Duodenal mucosa (tissue), 2 donors: Measurements from ENCODE around the gene UBAC2.

Experiments used
- H3K27ac ChIP-seq: one replicate; pipeline ENCODE4 v1.7.0; 2013; ENCODE audit warnings: low read depth, low read length
- H3K27me3 ChIP-seq, 2 donors: one replicate each; pipeline ENCODE4 v1.7.0; 2013; ENCODE audit warnings: low read length in 2 of 2, control low read depth in 1 of 2; ENCODE audit not compliant: insufficient read depth in 2 of 2, control insufficient read depth in 1 of 2
- H3K36me3 ChIP-seq, 2 donors: one replicate each; pipeline ENCODE4 v1.7.0; 2013; ENCODE audit warnings: low read length in 2 of 2, control low read depth in 1 of 2; ENCODE audit not compliant: insufficient read depth in 2 of 2, control insufficient read depth in 1 of 2
- H3K4me1 ChIP-seq, 2 donors: one replicate each; pipeline ENCODE4 v1.7.0; 2013; ENCODE audit warnings: low read length in 2 of 2, control low read depth in 1 of 2; ENCODE audit not compliant: insufficient read depth in 2 of 2, control insufficient read depth in 1 of 2
- H3K4me3 ChIP-seq, 2 donors: one replicate each; pipeline ENCODE4 v1.7.0; 2013; ENCODE audit warnings: low read length in 2 of 2, low read depth in 1 of 2
- H3K9ac ChIP-seq, 2 donors: one replicate each; pipeline ENCODE4 v1.7.0; 2013; ENCODE audit warnings: low read length in 2 of 2, low read depth in 1 of 2
- H3K9me3 ChIP-seq, 2 donors: one replicate each; pipeline ENCODE4 v1.7.0; 2013; ENCODE audit warnings: low read length in 2 of 2, control low read depth in 1 of 2; ENCODE audit not compliant: control insufficient read depth in 1 of 2

UBAC2 gene

DNA sequence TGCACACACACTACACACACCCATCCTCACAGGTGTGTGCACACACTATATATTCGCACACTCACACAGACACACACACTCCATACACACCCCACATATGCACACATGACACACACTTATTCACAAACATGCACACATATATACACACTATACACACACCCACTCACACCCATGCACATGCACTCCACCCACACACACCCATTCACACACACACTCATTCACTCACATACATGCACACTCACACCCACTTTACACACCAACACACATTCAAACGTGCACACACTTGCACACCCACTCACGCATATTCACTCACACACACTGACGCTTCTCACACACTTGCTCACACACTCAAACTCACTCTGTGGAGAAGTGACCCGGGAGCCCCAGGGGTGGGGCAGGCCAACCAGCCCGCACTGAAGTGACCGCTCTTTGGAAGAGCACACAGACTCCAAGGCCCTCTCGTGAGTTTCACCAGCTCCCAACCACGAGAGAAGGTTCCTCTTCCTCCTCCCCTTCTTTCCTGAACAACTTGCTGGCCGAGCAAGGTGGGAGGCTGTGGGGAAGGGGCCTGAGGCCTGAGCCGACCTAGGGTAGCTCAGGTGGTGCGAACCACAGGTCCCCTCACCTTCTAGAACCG is 214.5 kb downstream of the UBAC2 start:
- Histone ChIP-seq H3K27me3 (peaks cover 0 to 3% of the 10 kb centered on the region in 2 donors), H3K4me3 (no peak overlapping the region), H3K36me3 (no peaks in the 10 kb centered on the region), H3K4me1 (peaks cover 6 to 7% of the 10 kb centered on the region in 2 donors), H3K27ac (no peak overlapping the region), H3K9me3 (no peaks in the 10 kb centered on the region), H3K9ac (no peak overlapping the region)

DNA sequence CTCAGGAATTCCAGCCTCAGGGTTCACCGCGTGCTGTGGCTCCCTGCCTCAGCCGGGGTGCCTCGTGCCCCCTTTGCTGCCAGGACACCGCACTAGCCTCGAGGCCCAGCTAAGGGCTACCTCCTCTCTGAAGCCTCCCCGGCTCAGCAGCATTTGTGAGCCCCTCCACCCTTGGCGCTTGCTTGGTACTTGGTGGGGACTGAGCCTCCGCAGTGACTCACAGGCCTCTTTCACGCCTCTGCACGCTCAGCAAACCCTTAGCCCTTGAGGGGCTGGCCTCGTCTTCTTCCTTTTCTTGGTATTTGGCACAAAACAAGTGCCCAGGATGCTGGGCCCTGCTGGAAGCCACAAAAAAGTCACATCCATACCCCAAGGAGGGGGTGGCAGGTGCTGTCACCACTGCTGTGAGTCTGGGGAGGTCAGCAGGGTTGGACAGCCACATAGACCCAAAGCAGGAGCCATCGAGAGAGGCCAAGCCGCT is 215.2 kb downstream of the UBAC2 start:
- no peaks in the 10 kb centered on the region for H3K36me3 ChIP-seq
- no peak overlapping the region for H3K27ac ChIP-seq
- H3K27me3 ChIP-seq: peaks cover 0 to 3% of the 10 kb centered on the region in 2 donors
- no peak overlapping the region for H3K4me3 ChIP-seq
- H3K9ac ChIP-seq: no peak overlapping the region
- peaks cover 8 to 13% of the 10 kb centered on the region in 2 donors for H3K4me1 ChIP-seq
- H3K9me3 ChIP-seq: no peaks in the 10 kb centered on the region

DNA sequence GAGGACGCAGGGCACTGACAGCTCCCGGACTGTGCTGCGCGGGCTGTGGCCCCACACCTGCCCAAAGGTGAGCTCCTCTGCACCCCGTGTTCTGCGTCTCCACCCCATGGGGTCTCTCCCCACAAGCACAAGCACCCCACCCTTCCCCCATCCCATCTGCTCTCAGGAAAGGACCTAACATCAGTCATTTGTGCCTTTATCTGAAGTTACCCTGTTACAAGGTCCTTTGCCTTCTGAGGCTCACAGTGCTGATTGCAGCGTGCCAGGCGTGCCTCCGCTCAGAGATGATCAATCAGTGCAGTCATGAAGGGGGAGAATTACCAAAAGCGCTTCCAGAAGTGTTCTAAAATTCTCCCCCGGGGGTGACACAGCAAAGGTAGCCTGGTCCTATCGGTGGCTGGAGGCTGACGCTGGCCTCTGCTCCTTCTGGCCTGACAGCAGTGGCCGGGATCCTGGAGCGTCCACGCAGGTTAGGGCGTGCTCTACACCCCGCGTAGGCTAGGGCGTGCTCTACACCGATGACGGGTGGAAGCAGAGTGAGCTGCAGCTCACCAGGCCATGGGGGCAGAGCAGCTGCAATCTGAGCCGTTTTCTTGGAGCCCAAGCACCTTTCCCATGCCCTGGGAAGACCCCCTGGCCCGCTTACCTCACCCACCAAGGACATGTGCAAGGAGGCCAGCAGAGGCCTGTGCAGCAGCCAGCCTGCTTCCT is 215.9 kb downstream of the UBAC2 start:
- Histone ChIP-seq H3K36me3 (no peaks in the 10 kb centered on the region), H3K27ac (no peak overlapping the region), H3K9me3 (no peaks in the 10 kb centered on the region), H3K4me1 (peaks cover 8 to 13% of the 10 kb centered on the region in 2 donors), H3K27me3 (peaks cover 0 to 3% of the 10 kb centered on the region in 2 donors), H3K4me3 (no peak overlapping the region), H3K9ac (no peak overlapping the region)

DNA sequence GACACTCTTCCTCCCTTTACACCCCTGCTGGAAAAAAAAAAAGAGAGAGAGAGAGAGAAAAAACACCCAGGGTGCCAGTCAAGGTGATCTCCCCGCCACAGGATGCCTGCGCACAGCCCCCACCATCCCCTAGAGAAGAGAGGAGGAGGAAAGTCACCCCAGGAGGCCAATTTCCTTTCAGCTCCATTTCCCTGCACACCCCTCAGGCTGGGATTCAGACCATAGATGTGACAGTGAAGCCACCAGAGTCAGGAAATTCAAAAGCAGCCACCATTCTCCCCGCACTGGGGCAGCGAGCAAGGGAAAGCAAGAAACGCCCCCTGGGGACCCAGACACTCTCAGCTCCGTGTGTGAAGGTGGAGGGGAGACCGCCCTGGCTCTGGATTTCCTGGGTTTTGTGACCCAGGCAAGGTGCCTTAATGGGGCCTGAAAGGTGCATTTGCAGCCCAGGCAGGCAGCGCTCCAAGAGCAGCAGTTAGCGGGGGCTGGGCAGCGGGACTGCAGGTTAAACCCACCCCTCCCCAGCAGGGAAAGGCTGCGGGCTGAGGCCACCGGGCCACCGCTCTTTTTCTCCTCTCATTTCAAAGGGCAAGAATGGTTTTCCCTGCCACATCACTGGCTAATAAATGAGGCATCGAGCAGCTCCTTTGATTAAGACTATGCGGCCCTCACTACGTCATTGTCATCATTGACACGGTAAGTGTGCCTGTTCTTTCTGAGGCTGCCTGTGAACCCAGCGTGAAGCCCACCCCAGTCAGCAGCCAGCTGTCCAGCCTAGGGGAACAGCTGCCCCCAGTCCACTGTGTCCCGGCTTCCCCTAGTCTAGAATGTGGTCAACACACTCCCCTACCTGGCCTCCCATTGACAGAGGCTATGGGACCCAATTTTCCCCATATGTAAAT is 216.8 kb downstream of the UBAC2 start:
- peaks cover 3 to 4% of the 10 kb centered on the region in 2 donors for H3K27me3 ChIP-seq
- H3K9ac ChIP-seq: no peak overlapping the region
- no peak overlapping the region for H3K4me3 ChIP-seq
- no peak overlapping the region for H3K27ac ChIP-seq
- H3K4me1 ChIP-seq: peaks cover 8 to 13% of the 10 kb centered on the region in 2 donors
- H3K36me3 ChIP-seq: no peaks in the 10 kb centered on the region
- no peaks in the 10 kb centered on the region for H3K9me3 ChIP-seq

DNA sequence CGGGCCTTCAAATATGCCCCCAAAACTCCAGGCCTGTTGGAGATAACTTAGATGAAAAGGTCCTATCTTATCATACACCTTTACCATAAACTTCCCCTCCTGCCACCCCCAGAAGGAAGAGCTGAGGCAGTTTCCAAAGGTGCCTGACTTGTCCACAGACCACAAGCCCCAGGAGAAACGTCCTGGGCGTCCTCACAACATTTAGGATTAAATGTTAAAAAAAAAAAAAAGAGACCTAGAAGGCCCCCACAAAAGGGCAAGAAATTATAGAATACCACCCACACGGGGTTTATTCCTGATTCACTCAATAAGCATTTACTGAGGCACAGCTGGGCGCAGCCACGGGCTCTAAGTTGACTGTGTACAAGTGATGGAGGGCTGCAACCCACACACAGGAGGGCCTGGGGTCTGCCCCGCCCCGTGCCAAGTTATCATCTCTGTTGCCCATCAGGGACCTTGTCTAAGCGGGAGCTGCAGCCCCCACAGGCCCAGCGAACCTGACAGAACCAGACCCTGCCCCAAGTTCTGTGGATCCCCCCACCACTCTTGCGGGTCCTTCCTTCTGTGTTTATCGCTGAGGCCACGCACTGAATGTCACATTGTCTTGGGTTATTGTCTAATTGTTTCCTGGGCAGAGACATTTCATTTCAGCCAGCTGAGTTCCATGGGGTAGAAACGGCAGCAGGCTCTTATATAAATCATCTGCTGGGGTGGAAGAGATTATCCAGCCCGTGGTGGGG is 217.6 kb downstream of the UBAC2 start:
- H3K4me3 ChIP-seq: no peak overlapping the region

GRCh38 chr13:99418843-99419140 is 218.1 kb downstream of the UBAC2 start:
- no peaks in the 10 kb centered on the region for H3K9me3 ChIP-seq
- peaks cover 8 to 11% of the 10 kb centered on the region in 2 donors for H3K4me1 ChIP-seq
- H3K9ac ChIP-seq: no peak overlapping the region
- peaks cover 3 to 4% of the 10 kb centered on the region in 2 donors for H3K27me3 ChIP-seq
- no peaks in the 10 kb centered on the region for H3K36me3 ChIP-seq
- H3K4me3 ChIP-seq: no peak overlapping the region
- no peak overlapping the region for H3K27ac ChIP-seq

More for the DNA sequence above, 217.6 kb downstream of the UBAC2 start:
- no peaks in the 10 kb centered on the region for H3K9me3 ChIP-seq
- H3K9ac ChIP-seq: no peak overlapping the region
- no peaks in the 10 kb centered on the region for H3K36me3 ChIP-seq
- peaks cover 8 to 13% of the 10 kb centered on the region in 2 donors for H3K4me1 ChIP-seq
- H3K27ac ChIP-seq: no peak overlapping the region
- peaks cover 3 to 4% of the 10 kb centered on the region in 2 donors for H3K27me3 ChIP-seq

DNA sequence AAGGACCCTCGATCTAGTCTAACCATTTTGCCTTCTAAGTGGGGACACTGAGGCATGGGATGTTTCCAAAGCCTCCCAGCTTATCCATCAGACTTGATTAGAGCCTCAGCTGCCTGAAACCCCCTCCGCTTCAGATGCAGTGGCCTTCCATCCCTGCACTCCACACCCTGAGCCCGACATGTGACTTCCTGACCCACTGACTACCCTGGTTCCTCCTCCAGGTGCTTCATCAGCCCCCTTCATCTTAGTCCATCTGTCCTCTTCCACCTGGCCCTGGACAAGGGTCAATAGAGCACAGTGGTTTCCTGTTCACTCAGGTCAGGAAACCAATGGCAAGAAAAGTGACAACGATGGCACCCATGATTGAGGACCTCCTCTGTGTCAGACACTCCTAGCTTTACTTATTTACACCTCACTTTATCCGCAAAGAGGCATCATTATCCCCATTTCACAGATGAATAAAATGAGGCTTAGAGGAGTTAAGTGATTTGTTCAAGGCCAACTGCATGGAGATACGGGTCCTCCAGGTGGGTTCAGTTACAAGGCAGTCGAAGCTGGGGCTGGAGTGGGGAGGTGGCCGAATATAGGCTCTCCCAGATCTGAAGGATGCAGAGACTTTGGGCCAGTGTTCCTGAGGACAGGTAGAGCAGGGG is 219.1 kb downstream of the UBAC2 start:
- peaks cover 6 to 8% of the 10 kb centered on the region in 2 donors for H3K4me1 ChIP-seq
- peaks cover 3 to 4% of the 10 kb centered on the region in 2 donors for H3K27me3 ChIP-seq
- H3K36me3 ChIP-seq: no peaks in the 10 kb centered on the region
- no peak overlapping the region for H3K27ac ChIP-seq
- no peaks in the 10 kb centered on the region for H3K9me3 ChIP-seq
- peak overlapping the region; percentile 33 to 35 for H3K4me3 ChIP-seq
- H3K9ac ChIP-seq: no peak overlapping the region

GRCh38 chr13:99421271-99421670 is 220.6 kb downstream of the UBAC2 start:
- peaks cover 3 to 4% of the 10 kb centered on the region in 2 donors for H3K27me3 ChIP-seq
- H3K9me3 ChIP-seq: no peaks in the 10 kb centered on the region
- no peak overlapping the region for H3K9ac ChIP-seq
- H3K36me3 ChIP-seq: no peaks in the 10 kb centered on the region
- H3K4me1 ChIP-seq: peaks cover 11 to 18% of the 10 kb centered on the region in 2 donors
- H3K27ac ChIP-seq: no peak overlapping the region
- no peak overlapping the region for H3K4me3 ChIP-seq

DNA sequence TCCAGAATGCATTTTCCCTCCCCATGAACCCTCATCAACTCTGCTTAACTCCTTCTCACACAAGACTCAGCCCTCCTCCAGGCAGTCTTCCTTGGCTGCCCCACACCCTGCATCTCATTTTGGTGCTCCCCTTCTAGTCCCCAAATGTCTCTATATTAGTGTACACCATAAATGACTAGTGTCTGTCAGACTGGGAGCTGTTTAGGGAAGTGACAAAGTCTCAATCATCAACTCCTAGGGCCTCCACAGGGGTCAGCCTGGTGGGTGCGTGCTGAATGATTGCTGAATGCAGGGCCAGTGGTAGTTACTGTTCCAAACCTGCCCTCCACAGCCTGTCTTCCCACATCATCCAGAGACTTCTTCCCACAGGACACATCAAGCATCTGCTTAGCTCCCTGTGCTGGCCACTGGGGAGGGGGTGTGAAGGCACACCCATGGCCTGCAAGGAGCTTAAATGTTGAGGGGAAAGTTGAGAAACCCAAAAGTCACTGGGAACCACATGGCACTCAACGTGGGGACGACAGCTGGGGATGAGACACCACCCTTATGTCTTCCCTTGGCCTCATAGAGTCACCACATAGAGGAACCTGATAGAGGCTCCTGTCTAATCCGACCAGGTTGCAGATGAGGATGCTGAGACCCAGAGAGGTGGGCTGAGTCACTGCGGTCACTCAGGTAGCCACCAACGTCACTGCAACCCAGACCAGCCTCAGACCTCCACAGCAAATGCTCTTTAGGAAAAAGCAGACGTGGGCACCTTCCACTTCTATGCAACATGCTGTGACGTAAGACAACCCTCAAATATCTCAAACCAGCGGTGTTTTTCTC is 221.3 kb downstream of the UBAC2 start:
- peaks cover 0 to 4% of the 10 kb centered on the region in 2 donors for H3K27me3 ChIP-seq
- H3K27ac ChIP-seq: no peak overlapping the region
- H3K9me3 ChIP-seq: no peaks in the 10 kb centered on the region
- no peaks in the 10 kb centered on the region for H3K36me3 ChIP-seq
- H3K9ac ChIP-seq: no peak overlapping the region
- H3K4me1 ChIP-seq: peaks cover 11 to 21% of the 10 kb centered on the region in 2 donors
- no peak overlapping the region for H3K4me3 ChIP-seq
